Frontal cortex (tissue), 4 donors: ENCODE results near the gene RHBDF1. TPM values are rescaled to one million over a fixed set of nuclear protein-coding genes. Genes with fewer than 3 reads are reported as not detected.

Experiments
- DNase-seq, 2 donors: peaks; one replicate each; pipeline ENCODE4 v3.0.0; 2012; ENCODE audit warnings: low spot score in 2 of 2
- FAIRE-seq: peaks from 2 replicates; lab custom pipeline; 2012; peaks lifted over from hg19 to GRCh38; lab: Jason Lieb, UNC
- small RNA-seq: library from RNA; depleted of rRNA; stranded (forward); fragments of <200 nt; gene quantifications from one replicate; pipeline ENCODE3, GENCODE V24; 2014
- total RNA-seq: library from RNA; depleted of rRNA; stranded (reverse); fragments of >200 nt; gene quantifications from one replicate; pipeline ENCODE4 v1.2.3, GENCODE V29; 2014
- donor health status: control.
- donor health status: control.
- donor health status: control.

Gene RHBDF1
- total RNA-seq, 1 donor from 2014 or later, result 1.6 TPM

DNA sequence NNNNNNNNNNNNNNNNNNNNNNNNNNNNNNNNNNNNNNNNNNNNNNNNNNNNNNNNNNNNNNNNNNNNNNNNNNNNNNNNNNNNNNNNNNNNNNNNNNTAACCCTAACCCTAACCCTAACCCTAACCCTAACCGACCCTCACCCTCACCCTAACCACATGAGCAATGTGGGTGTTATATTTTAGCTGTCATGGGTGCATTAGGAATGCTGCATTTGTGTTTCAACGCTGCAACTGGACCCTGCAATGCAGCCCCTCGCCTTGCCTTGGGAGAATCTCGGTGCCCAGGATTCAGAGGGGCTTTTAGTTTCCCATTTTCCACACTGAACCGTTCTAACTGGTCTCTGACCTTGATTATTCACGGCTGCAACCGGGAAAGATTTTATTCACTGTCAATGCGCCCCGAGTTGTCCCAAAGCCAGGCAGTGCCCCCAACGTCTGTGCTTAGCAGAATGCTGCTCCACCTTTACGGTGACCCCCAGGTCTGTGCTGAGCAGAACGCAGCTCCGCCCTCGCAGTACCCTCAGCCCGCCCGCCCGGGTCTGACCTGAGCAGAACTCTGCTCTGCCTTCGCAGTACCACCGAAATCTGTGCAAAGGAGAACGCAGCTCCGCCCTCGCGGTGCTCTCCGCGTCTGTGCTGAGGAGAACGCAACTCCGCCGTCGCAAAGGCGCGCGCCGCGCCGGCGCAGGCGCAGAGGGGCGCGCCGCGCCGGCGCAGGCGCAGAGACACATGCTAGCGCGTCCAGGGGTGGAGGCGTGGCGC, 62.3 kb downstream of the RHBDF1 start:
- DNase-seq (no peak), FAIRE-seq (no peak)

Small RNA genes within 50 kb of the gene (small RNA-seq; reads per million reads assigned to genes)
- gene MIR6859-4 (not detected), gene Z69720.2 (not detected)

Other genes with a start within 250 kb of the RHBDF1 start
- gene POLR3K, start 19.0 kb downstream of the RHBDF1 start, total RNA-seq, result 4.9 TPM
- 14.3 TPM for gene SNRNP25, start 18.8 kb downstream of the RHBDF1 start, total RNA-seq
- 48.9 TPM for gene MPG, start 5.6 kb upstream of the RHBDF1 start, total RNA-seq
- gene NPRL3, start 66.0 kb upstream of the RHBDF1 start, total RNA-seq, result 8.2 TPM
- gene HBZ, start 80.0 kb upstream of the RHBDF1 start, total RNA-seq, result not detected
- gene HBM, start 93.3 kb upstream of the RHBDF1 start, total RNA-seq, result 29.3 TPM
- gene HBA2, start 100.2 kb upstream of the RHBDF1 start, total RNA-seq, result 823 TPM
- 371 TPM for gene HBA1, start 104.0 kb upstream of the RHBDF1 start, total RNA-seq
- gene HBQ1, start 107.8 kb upstream of the RHBDF1 start, total RNA-seq, result 6.9 TPM
- 75.0 TPM for gene LUC7L, start 156.8 kb upstream of the RHBDF1 start, total RNA-seq
- 17.1 TPM for gene FAM234A, start 162.2 kb upstream of the RHBDF1 start, total RNA-seq
- 6.5 TPM for gene RGS11, start 203.3 kb upstream of the RHBDF1 start, total RNA-seq
- 51.4 TPM for gene ARHGDIG, start 208.0 kb upstream of the RHBDF1 start, total RNA-seq
- gene PDIA2, start 210.5 kb upstream of the RHBDF1 start, total RNA-seq, result 11.4 TPM